ENCODE data around the gene CD300A. TPM values are rescaled to one million over a fixed set of nuclear protein-coding genes. Genes with fewer than 3 reads are reported as not detected.

CD300A gene
- polyA plus RNA-seq, 2 donors: 1.3 to 1.6 TPM

DNA sequence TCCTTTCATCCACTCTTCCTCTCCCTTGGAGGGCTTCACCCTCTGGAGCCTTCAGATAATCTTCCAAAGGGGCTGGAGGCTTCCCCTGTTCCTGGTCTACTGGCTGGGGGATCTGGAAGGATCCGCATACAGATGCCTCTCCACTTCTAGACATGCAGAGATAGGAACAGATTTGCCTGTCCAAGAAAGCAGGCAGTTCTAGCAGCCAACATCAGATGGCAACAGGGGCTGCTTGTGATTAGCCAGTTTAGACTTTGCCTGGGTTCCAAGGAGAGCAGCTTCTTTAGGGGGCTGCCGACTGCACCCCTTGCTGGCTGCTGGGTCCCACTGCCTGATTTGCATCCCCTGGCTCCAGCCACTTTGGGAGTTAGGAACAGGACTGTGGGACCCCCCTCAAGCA lies 6.2 kb upstream of the CD300A start:
- H3K4me1 ChIP-seq (ENCODE audit: control insufficient read depth in 2 of 2, insufficient read depth in 2 of 2, low read length in 1 of 2): no peaks in the 10 kb centered on the region
- H3K27ac ChIP-seq (ENCODE audit: low read depth in 2 of 2, low read length in 1 of 2): no peak overlapping the region
- whole genome bisulfite sequencing, 2 donors: 75 to 82% methylated on average over 2 of the region's 2 CpGs
- no peaks in the 10 kb centered on the region for H3K27me3 ChIP-seq (ENCODE audit: control insufficient read depth in 1 of 2, insufficient read depth in 2 of 2, low read length in 2 of 2)
- H3K4me3 ChIP-seq (ENCODE audit: low read depth in 1 of 2, low read length in 2 of 2): no peak overlapping the region
- no peaks in the 10 kb centered on the region for H3K36me3 ChIP-seq (ENCODE audit: control insufficient read depth in 2 of 2, insufficient read depth in 2 of 2, low read length in 1 of 2)
- H3K9me3 ChIP-seq (ENCODE audit: control insufficient read depth in 2 of 2, insufficient read depth in 1 of 2, low read depth in 1 of 2, low read length in 1 of 2): no peaks in the 10 kb centered on the region

DNA sequence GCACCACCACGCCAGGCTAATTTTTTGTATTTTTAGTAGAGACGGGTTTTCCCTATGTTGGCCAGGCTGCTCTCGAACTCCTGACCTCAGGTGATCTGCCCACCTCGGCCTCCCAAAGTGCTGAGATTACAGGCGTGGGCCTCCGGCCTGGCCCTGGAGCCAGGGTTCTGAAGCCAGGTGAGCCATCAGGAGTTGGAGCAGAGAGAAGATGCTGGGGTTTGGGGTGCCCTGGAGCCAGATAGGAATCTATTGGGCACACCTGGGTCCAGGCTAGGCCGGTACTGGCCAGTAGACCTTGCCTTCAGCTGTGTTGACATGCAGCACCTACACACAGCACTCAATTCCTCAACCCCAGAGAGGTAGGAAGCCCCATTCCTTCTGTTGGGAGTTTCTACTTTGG lies 5.4 kb upstream of the CD300A start:
- Histone ChIP-seq H3K36me3 (ENCODE audit: control insufficient read depth in 2 of 2, insufficient read depth in 2 of 2, low read length in 1 of 2) (no peaks in the 10 kb centered on the region), H3K4me3 (ENCODE audit: low read depth in 1 of 2, low read length in 2 of 2) (no peak overlapping the region), H3K4me1 (ENCODE audit: control insufficient read depth in 2 of 2, insufficient read depth in 2 of 2, low read length in 1 of 2) (no peaks in the 10 kb centered on the region), H3K27ac (ENCODE audit: low read depth in 2 of 2, low read length in 1 of 2) (no peak overlapping the region), H3K9me3 (ENCODE audit: control insufficient read depth in 2 of 2, insufficient read depth in 1 of 2, low read depth in 1 of 2, low read length in 1 of 2) (no peaks in the 10 kb centered on the region), H3K27me3 (ENCODE audit: control insufficient read depth in 1 of 2, insufficient read depth in 2 of 2, low read length in 2 of 2) (no peaks in the 10 kb centered on the region)
- WGBS, 2 donors: 93 to 95% methylated on average over 7 of the region's 7 CpGs

DNA sequence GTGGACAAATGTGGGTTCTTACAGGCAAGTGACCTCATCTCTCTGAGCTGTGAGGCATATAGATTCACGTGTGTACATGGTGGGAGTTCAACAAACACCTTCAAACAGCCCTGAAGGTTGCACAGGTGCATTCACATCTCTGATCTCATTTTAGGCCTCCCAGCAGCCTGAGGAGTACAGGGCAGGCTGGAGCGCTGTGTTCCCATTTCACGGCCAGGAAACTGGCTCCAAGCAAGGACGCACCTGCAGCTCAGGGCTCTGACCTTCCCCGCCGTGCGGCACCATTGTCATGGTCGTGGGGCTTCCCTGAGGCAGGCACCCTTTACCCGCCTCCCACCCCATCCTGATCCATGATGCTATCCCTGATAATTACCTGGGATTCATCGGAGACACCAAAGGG lies 4.8 kb upstream of the CD300A start:
- H3K27ac ChIP-seq (ENCODE audit: low read depth in 2 of 2, low read length in 1 of 2): no peak overlapping the region
- 80 to 85% methylated on average over 10 of the region's 10 CpGs for WGBS, 2 donors

DNA sequence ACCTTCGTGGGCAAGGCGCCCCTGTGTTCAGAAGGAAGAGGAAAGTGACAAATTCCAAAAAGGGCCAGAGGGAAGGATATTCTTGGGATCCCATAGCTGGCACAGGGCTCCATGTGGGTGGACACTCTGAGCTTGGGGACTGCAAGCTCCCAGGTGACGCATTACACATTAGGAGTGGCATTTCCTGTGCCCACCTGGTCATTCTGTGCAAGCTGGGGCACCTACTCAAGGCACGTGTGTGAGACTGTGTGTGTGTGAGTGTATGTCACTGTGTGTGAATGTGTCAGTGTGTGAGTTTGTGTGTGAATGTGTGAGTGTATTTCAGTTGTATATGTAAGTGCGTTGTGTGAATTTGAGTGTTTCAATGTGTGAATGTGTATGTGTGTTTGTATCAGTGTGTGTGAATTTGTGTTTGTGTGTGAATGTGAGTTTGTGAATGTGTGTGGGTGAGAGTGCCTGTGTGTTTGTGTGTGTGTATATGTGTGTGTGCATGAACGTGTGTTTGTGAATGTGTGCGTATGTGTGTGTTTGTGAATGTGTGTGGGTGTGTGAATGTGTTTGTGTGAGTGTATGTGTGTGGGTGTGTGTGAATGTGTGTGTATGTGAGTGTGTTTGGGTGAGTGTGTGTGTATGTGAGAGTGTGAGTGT lies 1.6 kb upstream of the CD300A start:
- Histone ChIP-seq H3K9me3 (ENCODE audit: control insufficient read depth in 2 of 2, insufficient read depth in 1 of 2, low read depth in 1 of 2, low read length in 1 of 2) (no peaks in the 10 kb centered on the region), H3K4me1 (ENCODE audit: control insufficient read depth in 2 of 2, insufficient read depth in 2 of 2, low read length in 1 of 2) (peaks cover 0 to 2% of the 10 kb centered on the region in 2 donors), H3K36me3 (ENCODE audit: control insufficient read depth in 2 of 2, insufficient read depth in 2 of 2, low read length in 1 of 2) (no peaks in the 10 kb centered on the region), H3K27me3 (ENCODE audit: control insufficient read depth in 1 of 2, insufficient read depth in 2 of 2, low read length in 2 of 2) (peaks cover 0 to 4% of the 10 kb centered on the region in 2 donors), H3K27ac (ENCODE audit: low read depth in 2 of 2, low read length in 1 of 2) (no peak overlapping the region), H3K4me3 (ENCODE audit: low read depth in 1 of 2, low read length in 2 of 2) (no peak overlapping the region)
- WGBS, 2 donors: 77 to 79% methylated on average over 7 of the region's 7 CpGs

More for the DNA sequence above, 4.8 kb upstream of the CD300A start:
- Histone ChIP-seq H3K9me3 (ENCODE audit: control insufficient read depth in 2 of 2, insufficient read depth in 1 of 2, low read depth in 1 of 2, low read length in 1 of 2) (no peaks in the 10 kb centered on the region), H3K4me3 (ENCODE audit: low read depth in 1 of 2, low read length in 2 of 2) (no peak overlapping the region), H3K4me1 (ENCODE audit: control insufficient read depth in 2 of 2, insufficient read depth in 2 of 2, low read length in 1 of 2) (peaks cover 0 to 1% of the 10 kb centered on the region in 2 donors), H3K27me3 (ENCODE audit: control insufficient read depth in 1 of 2, insufficient read depth in 2 of 2, low read length in 2 of 2) (no peaks in the 10 kb centered on the region), H3K36me3 (ENCODE audit: control insufficient read depth in 2 of 2, insufficient read depth in 2 of 2, low read length in 1 of 2) (no peaks in the 10 kb centered on the region)

DNA sequence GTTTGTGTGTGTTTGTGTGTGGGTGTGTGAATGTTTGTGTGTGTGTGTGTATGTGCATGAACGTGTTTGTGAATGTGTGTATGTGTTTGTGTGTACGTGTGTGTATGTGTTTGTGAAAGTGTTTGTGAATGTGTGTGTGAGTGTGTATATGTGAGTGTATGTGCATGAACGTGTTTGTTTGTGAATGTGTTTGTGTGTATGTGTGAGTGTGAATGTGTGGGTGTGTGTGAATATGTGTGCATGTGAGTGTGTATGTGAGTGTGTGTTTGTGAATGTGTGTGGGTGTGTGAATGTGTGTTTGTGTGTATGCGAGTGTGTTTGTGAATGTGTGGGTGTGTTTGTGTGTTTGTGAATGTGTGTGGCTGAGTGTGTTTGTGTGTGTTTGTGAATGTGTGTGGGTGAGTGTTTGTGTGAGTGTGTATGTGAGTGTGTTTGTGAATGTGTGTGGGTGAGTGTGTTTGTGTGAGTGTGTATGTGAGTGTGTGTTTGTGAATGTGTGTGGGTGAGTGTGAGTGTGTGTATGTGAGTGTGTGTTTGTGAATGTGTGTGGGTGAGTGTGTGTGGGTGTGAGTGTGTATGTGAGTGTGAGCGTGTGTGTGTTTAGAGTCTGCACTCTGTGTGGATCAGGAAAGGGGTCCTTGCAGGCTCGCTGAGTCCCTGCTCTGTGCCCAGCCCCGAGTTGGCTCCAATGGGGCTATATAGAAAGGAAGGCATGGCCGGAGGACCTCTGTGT lies 890 bp upstream of the CD300A start:
- Histone ChIP-seq H3K36me3 (ENCODE audit: control insufficient read depth in 2 of 2, insufficient read depth in 2 of 2, low read length in 1 of 2) (no peaks in the 10 kb centered on the region), H3K4me1 (ENCODE audit: control insufficient read depth in 2 of 2, insufficient read depth in 2 of 2, low read length in 1 of 2) (peaks cover 0 to 2% of the 10 kb centered on the region in 2 donors), H3K27ac (ENCODE audit: low read depth in 2 of 2, low read length in 1 of 2) (peak overlapping the region in 1 of 2 donors; percentile 33), H3K4me3 (ENCODE audit: low read depth in 1 of 2, low read length in 2 of 2) (no peak overlapping the region), H3K9me3 (ENCODE audit: control insufficient read depth in 2 of 2, insufficient read depth in 1 of 2, low read depth in 1 of 2, low read length in 1 of 2) (no peaks in the 10 kb centered on the region), H3K27me3 (ENCODE audit: control insufficient read depth in 1 of 2, insufficient read depth in 2 of 2, low read length in 2 of 2) (peaks cover 0 to 4% of the 10 kb centered on the region in 2 donors)
- WGBS, 2 donors: 82 to 88% methylated on average over 8 of the region's 8 CpGs

DNA sequence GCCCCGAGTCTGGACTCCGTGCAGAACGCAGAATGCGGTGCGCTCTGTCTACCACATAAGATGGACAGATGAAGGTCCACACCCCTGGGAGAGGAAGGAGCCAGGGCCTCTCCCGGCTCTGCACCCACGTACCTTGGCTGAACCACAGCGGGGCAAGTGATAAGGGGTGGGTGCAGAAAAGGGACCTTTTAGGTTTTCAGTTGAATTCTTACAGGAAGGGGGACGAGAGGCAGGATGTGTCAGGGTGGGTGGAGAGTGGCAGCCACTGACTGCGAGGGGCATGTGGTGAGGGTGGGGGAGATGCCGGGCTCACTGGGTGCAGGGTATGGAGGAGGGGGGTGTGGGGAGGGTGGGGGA lies 372 bp downstream of the CD300A start:
- Histone ChIP-seq H3K9me3 (ENCODE audit: control insufficient read depth in 2 of 2, insufficient read depth in 1 of 2, low read depth in 1 of 2, low read length in 1 of 2) (no peaks in the 10 kb centered on the region), H3K27me3 (ENCODE audit: control insufficient read depth in 1 of 2, insufficient read depth in 2 of 2, low read length in 2 of 2) (peaks cover 0 to 4% of the 10 kb centered on the region in 2 donors), H3K27ac (ENCODE audit: low read depth in 2 of 2, low read length in 1 of 2) (no peak overlapping the region), H3K36me3 (ENCODE audit: control insufficient read depth in 2 of 2, insufficient read depth in 2 of 2, low read length in 1 of 2) (no peaks in the 10 kb centered on the region), H3K4me1 (ENCODE audit: control insufficient read depth in 2 of 2, insufficient read depth in 2 of 2, low read length in 1 of 2) (peaks cover 0 to 2% of the 10 kb centered on the region in 2 donors), H3K4me3 (ENCODE audit: low read depth in 1 of 2, low read length in 2 of 2) (peak overlapping the region in 1 of 2 donors; percentile 23)
- WGBS, 2 donors: 18 to 30% methylated on average over 11 of the region's 11 CpGs

DNA sequence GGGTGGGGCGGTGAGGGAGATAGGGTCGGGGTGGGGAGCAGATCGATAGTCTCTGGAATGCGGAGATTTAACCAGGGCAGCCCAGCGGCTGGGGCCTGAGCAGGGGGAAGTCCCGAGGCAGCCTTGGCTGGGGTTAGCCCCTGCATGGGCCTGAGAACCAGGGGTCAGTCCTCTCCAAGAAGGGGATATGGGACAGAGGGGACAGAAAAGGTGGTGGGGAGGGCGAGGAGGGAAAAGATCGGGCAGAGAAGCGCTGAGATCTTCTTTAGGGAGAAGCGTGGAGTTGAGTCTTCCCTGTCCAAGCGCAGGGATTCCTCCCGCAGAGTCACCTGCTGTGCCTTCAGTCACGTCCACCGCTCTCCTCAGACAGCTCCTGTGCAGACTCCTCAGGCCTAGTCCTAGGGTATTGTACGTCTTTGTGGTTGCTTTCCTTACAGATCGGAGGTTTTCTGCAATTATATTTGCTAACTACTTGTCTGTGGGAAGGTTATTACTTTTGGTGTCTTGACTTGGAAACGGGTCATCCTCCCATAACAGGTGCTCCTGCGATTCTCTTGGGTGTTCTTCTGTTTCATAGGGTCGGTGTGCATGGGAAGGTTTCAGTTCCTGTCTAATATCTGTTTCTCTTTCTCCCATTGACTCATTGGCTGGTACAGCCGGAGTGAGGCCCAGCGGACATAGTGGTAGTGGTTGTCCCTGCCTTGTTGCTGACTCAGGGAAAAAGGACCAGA lies 952 bp downstream of the CD300A start:
- H3K36me3 ChIP-seq (ENCODE audit: control insufficient read depth in 2 of 2, insufficient read depth in 2 of 2, low read length in 1 of 2): no peaks in the 10 kb centered on the region
- H3K4me1 ChIP-seq (ENCODE audit: control insufficient read depth in 2 of 2, insufficient read depth in 2 of 2, low read length in 1 of 2): peaks cover 0 to 2% of the 10 kb centered on the region in 2 donors
- H3K9me3 ChIP-seq (ENCODE audit: control insufficient read depth in 2 of 2, insufficient read depth in 1 of 2, low read depth in 1 of 2, low read length in 1 of 2): no peaks in the 10 kb centered on the region
- H3K27me3 ChIP-seq (ENCODE audit: control insufficient read depth in 1 of 2, insufficient read depth in 2 of 2, low read length in 2 of 2): peaks cover 0 to 4% of the 10 kb centered on the region in 2 donors
- H3K27ac ChIP-seq (ENCODE audit: low read depth in 2 of 2, low read length in 1 of 2): no peak overlapping the region
- WGBS, 2 donors: 63 to 69% methylated on average over 20 to 21 of the region's 21 CpGs
- no peak overlapping the region for H3K4me3 ChIP-seq (ENCODE audit: low read depth in 1 of 2, low read length in 2 of 2)

DNA sequence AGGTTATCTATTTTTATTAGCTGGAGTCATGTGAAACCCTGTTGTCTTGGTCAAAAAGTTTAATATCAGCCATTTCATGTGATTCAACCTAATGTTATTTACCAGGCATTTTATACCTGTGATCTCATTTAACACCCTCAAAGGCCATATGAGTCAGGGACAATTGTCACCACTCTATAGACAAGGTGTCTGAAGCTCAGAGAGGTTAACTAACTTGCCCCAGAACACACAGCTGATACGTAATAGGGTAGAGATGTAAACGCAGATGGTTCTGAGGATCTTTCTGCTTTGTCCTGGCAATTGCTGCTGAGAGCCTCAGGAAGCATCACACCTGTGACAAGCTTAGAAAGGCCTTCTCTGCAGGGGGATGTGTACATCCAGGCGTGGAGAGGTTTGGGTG lies 4.9 kb downstream of the CD300A start:
- H3K36me3 ChIP-seq (ENCODE audit: control insufficient read depth in 2 of 2, insufficient read depth in 2 of 2, low read length in 1 of 2): no peaks in the 10 kb centered on the region
- no peak overlapping the region for H3K27ac ChIP-seq (ENCODE audit: low read depth in 2 of 2, low read length in 1 of 2)
- no peak overlapping the region for H3K4me3 ChIP-seq (ENCODE audit: low read depth in 1 of 2, low read length in 2 of 2)
- peaks cover 0 to 2% of the 10 kb centered on the region in 2 donors for H3K4me1 ChIP-seq (ENCODE audit: control insufficient read depth in 2 of 2, insufficient read depth in 2 of 2, low read length in 1 of 2)
- peaks cover 0 to 4% of the 10 kb centered on the region in 2 donors for H3K27me3 ChIP-seq (ENCODE audit: control insufficient read depth in 1 of 2, insufficient read depth in 2 of 2, low read length in 2 of 2)
- peaks cover 0 to 7% of the 10 kb centered on the region in 2 donors for H3K9me3 ChIP-seq (ENCODE audit: control insufficient read depth in 2 of 2, insufficient read depth in 1 of 2, low read depth in 1 of 2, low read length in 1 of 2)
- 88 to 92% methylated on average over 3 of the region's 3 CpGs for WGBS, 2 donors

DNA sequence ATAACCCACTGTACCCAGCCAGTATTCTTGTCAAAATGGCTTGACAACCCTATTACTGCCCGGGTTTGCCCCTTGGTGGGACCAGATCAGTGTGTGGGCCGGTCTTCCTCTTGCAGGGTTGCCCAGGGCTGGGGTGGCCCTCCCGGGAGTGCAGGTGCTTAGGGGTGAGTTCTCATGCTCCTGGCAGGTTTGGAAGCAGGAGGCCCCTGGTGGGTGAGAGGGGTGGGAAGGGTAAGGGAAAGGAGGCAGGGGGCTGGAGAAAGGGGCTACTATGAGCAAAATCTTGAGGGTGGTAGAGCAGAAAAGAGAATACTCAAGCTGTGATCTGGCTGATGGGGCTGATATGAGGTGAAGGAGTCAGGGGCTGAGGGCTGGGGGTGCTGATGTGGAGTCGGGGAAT lies 6.5 kb downstream of the CD300A start:
- no peaks in the 10 kb centered on the region for H3K36me3 ChIP-seq (ENCODE audit: control insufficient read depth in 2 of 2, insufficient read depth in 2 of 2, low read length in 1 of 2)
- WGBS, 2 donors: 87 to 95% methylated on average over 4 of the region's 4 CpGs
- no peaks in the 10 kb centered on the region for H3K4me1 ChIP-seq (ENCODE audit: control insufficient read depth in 2 of 2, insufficient read depth in 2 of 2, low read length in 1 of 2)
- H3K9me3 ChIP-seq (ENCODE audit: control insufficient read depth in 2 of 2, insufficient read depth in 1 of 2, low read depth in 1 of 2, low read length in 1 of 2): peaks cover 0 to 9% of the 10 kb centered on the region in 2 donors
- H3K27me3 ChIP-seq (ENCODE audit: control insufficient read depth in 1 of 2, insufficient read depth in 2 of 2, low read length in 2 of 2): no peaks in the 10 kb centered on the region
- no peak overlapping the region for H3K4me3 ChIP-seq (ENCODE audit: low read depth in 1 of 2, low read length in 2 of 2)
- no peak overlapping the region for H3K27ac ChIP-seq (ENCODE audit: low read depth in 2 of 2, low read length in 1 of 2)

Data from esophagus (tissue), 2 donors.